SK-N-SH (cell line): ENCODE results near the gene KLHL20.
"Not testable (repeated sequence)": the region's sequence is repeated elsewhere in the genome, so short reads cannot be mapped to it uniquely, and the experiment has no call there.

ENCODE experiments used
- CHD2 ChIP-seq: fragments of 150-350 bp; IDR thresholded peaks from 2 replicates; pipeline ENCODE4 v1.6.1; 2018; ENCODE audit warnings: low read length; ENCODE audit not compliant: partially characterized antibody
- ELF1 ChIP-seq: IDR thresholded peaks from 2 replicates; pipeline ENCODE4 v1.4.0; 2012
- GABPA ChIP-seq: IDR thresholded peaks from 2 replicates; pipeline ENCODE4 v1.4.0; 2012; ENCODE audit warnings: low read depth, mild to moderate bottlenecking
- MXI1 ChIP-seq: IDR thresholded peaks from 2 replicates; pipeline ENCODE4 v1.6.1; 2012; ENCODE audit warnings: mild to moderate bottlenecking, low read depth, low read length, improper control_type of control experiment
- RCOR1 ChIP-seq: fragments of 150-350 bp; IDR thresholded peaks from 2 replicates; pipeline ENCODE4 v1.6.1; 2017; ENCODE audit warnings: antibody characterized with exemption, low read length
- TF ChIP-seq, protein P1 (sequence below): fragments of 200-600 bp; sonication (generic); IDR thresholded peaks from 2 replicates; pipeline ENCODE4 v1.6.1; 2017; ENCODE audit warnings: antibody characterized with exemption, mild to moderate bottlenecking, moderate library complexity
- TF ChIP-seq, protein P2 (sequence below): IDR thresholded peaks from 2 replicates; pipeline ENCODE4 v1.4.0; 2012; ENCODE audit warnings: low read depth, borderline replicate concordance

DNA sequence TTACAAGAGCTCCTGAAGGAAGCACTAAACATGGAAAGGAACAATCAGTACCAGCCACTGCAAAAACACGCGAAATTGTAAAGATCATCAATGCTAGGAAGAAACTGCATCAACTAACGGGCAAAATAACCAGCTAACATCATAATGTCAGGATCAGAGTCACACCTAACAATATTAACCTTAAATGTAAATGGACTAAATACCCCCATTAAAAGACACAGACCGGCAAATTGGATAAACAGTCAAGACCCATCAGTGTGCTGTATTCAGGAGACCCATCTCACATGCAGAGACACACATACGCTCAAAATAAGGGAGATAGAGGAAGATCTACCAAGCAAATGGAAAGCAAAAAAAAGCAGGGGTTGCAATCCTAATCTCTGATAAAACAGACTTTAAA lies 98.9 kb downstream of the KLHL20 start:
- not testable (repeated sequence) for TF ChIP-seq GABPA, MXI1, CHD2, ELF1, RCOR1
- TF ChIP-seq, protein P1, sequence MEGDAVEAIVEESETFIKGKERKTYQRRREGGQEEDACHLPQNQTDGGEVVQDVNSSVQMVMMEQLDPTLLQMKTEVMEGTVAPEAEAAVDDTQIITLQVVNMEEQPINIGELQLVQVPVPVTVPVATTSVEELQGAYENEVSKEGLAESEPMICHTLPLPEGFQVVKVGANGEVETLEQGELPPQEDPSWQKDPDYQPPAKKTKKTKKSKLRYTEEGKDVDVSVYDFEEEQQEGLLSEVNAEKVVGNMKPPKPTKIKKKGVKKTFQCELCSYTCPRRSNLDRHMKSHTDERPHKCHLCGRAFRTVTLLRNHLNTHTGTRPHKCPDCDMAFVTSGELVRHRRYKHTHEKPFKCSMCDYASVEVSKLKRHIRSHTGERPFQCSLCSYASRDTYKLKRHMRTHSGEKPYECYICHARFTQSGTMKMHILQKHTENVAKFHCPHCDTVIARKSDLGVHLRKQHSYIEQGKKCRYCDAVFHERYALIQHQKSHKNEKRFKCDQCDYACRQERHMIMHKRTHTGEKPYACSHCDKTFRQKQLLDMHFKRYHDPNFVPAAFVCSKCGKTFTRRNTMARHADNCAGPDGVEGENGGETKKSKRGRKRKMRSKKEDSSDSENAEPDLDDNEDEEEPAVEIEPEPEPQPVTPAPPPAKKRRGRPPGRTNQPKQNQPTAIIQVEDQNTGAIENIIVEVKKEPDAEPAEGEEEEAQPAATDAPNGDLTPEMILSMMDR = not testable (repeated sequence)
- TF ChIP-seq, protein P2, sequence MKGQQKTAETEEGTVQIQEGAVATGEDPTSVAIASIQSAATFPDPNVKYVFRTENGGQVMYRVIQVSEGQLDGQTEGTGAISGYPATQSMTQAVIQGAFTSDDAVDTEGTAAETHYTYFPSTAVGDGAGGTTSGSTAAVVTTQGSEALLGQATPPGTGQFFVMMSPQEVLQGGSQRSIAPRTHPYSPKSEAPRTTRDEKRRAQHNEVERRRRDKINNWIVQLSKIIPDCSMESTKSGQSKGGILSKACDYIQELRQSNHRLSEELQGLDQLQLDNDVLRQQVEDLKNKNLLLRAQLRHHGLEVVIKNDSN = not testable (repeated sequence)
